ENCODE results near the gene AMACR. TPM values are rescaled to one million over a fixed set of nuclear protein-coding genes. Genes with fewer than 3 reads are reported as not detected.

The AMACR gene
- total and polyA plus RNA-seq, 9 of the 15 experiments (the other 6 are each of a cell fraction or from before 2014, with no cell fraction given): 0.72 to 4.6 (median 4.0) TPM

DNA sequence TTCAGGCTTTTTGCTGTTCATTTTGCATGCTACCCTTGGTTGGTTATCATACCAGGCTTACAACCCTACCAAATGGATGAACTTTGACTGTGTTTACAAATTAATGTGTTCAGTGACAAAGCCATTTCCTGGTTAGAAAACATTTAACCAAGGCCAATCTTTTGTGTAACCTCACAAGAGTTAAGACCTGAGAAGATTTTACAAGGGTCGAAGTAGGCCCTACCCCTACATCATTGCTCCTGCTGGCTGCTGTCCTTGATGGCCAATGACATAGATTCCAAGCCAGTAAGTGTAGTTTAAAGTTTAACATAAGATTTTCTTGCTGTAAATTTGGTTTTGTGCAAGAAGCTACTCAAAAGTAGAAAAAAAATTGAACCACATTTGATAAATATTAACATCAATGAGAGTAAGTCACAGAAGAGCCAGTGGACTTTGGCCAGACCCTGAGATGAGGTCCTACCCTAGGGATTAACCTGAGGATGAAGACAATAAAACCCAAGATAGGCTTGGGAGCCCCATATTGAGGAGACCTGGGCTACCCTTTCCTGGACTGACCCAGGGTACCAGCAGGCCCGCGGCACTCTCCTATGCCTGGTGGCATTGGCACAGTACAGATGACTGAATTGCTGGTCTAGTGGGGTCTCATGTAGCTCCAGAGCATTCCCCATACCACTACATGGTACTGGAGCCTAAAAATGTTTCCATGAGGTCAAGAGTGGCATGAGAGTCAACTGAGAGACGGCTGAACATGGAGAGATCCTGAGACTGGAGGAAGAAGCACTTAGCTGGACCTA is 26.9 kb upstream of the AMACR start (continued):
- TF ChIP-seq, protein P1, sequence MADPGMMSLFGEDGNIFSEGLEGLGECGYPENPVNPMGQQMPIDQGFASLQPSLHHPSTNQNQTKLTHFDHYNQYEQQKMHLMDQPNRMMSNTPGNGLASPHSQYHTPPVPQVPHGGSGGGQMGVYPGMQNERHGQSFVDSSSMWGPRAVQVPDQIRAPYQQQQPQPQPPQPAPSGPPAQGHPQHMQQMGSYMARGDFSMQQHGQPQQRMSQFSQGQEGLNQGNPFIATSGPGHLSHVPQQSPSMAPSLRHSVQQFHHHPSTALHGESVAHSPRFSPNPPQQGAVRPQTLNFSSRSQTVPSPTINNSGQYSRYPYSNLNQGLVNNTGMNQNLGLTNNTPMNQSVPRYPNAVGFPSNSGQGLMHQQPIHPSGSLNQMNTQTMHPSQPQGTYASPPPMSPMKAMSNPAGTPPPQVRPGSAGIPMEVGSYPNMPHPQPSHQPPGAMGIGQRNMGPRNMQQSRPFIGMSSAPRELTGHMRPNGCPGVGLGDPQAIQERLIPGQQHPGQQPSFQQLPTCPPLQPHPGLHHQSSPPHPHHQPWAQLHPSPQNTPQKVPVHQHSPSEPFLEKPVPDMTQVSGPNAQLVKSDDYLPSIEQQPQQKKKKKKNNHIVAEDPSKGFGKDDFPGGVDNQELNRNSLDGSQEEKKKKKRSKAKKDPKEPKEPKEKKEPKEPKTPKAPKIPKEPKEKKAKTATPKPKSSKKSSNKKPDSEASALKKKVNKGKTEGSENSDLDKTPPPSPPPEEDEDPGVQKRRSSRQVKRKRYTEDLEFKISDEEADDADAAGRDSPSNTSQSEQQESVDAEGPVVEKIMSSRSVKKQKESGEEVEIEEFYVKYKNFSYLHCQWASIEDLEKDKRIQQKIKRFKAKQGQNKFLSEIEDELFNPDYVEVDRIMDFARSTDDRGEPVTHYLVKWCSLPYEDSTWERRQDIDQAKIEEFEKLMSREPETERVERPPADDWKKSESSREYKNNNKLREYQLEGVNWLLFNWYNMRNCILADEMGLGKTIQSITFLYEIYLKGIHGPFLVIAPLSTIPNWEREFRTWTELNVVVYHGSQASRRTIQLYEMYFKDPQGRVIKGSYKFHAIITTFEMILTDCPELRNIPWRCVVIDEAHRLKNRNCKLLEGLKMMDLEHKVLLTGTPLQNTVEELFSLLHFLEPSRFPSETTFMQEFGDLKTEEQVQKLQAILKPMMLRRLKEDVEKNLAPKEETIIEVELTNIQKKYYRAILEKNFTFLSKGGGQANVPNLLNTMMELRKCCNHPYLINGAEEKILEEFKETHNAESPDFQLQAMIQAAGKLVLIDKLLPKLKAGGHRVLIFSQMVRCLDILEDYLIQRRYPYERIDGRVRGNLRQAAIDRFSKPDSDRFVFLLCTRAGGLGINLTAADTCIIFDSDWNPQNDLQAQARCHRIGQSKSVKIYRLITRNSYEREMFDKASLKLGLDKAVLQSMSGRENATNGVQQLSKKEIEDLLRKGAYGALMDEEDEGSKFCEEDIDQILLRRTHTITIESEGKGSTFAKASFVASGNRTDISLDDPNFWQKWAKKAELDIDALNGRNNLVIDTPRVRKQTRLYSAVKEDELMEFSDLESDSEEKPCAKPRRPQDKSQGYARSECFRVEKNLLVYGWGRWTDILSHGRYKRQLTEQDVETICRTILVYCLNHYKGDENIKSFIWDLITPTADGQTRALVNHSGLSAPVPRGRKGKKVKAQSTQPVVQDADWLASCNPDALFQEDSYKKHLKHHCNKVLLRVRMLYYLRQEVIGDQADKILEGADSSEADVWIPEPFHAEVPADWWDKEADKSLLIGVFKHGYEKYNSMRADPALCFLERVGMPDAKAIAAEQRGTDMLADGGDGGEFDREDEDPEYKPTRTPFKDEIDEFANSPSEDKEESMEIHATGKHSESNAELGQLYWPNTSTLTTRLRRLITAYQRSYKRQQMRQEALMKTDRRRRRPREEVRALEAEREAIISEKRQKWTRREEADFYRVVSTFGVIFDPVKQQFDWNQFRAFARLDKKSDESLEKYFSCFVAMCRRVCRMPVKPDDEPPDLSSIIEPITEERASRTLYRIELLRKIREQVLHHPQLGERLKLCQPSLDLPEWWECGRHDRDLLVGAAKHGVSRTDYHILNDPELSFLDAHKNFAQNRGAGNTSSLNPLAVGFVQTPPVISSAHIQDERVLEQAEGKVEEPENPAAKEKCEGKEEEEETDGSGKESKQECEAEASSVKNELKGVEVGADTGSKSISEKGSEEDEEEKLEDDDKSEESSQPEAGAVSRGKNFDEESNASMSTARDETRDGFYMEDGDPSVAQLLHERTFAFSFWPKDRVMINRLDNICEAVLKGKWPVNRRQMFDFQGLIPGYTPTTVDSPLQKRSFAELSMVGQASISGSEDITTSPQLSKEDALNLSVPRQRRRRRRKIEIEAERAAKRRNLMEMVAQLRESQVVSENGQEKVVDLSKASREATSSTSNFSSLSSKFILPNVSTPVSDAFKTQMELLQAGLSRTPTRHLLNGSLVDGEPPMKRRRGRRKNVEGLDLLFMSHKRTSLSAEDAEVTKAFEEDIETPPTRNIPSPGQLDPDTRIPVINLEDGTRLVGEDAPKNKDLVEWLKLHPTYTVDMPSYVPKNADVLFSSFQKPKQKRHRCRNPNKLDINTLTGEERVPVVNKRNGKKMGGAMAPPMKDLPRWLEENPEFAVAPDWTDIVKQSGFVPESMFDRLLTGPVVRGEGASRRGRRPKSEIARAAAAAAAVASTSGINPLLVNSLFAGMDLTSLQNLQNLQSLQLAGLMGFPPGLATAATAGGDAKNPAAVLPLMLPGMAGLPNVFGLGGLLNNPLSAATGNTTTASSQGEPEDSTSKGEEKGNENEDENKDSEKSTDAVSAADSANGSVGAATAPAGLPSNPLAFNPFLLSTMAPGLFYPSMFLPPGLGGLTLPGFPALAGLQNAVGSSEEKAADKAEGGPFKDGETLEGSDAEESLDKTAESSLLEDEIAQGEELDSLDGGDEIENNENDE (IDR thresholded peaks at IDR 0.05; ENCODE audit: low read depth, low read length): no peak

All from K562 (cell line).